HEK293 (cell line): Measurements from ENCODE around the gene VPS13D.

ENCODE experiments used
- CTCF ChIA-PET: fragments of 350-600 bp; formaldehyde crosslinking; extraction: SDS; loops from one replicate; lab custom pipeline; 2021; ENCODE audit warnings: antibody characterized with exemption; lab: Yijun Ruan, JAX
- POLR2A ChIA-PET: fragments of 300-600 bp; formaldehyde crosslinking; extraction: SDS; loops from one replicate; lab custom pipeline; 2020; ENCODE audit warnings: antibody characterized with exemption, inconsistent platforms; lab: Yijun Ruan, JAX
- H3K27ac ChIP-seq: fragments of 200-500 bp; sonication (Bioruptor generic); 2 replicates; pipeline ENCODE4 v1.5.1; 2014; ENCODE audit warnings: low read depth, low read length, control low read depth, inconsistent platforms; ENCODE audit errors: extremely low read depth
- H3K36me3 ChIP-seq, 2 experiments: fragments of 200-500 bp in 1 of 2; sonication (Bioruptor generic) in 1 of 2; 1 replicate in 1 of 2; 2 replicates in 1 of 2; pipeline ENCODE4 v1.5.1; 2014 to 2017; ENCODE audit warnings: inconsistent platforms in 2 of 2, low read length in 2 of 2; ENCODE audit not compliant: control insufficient read depth in 2 of 2, insufficient read depth in 1 of 2
- H3K4me1 ChIP-seq: fragments of 200-500 bp; sonication (Bioruptor generic); 2 replicates; pipeline ENCODE4 v1.5.1; 2014; ENCODE audit warnings: mild to moderate bottlenecking, low read length, inconsistent platforms; ENCODE audit not compliant: control insufficient read depth, insufficient read depth
- H3K4me3 ChIP-seq: 2 replicates; pipeline ENCODE4 v1.5.1; 2011; ENCODE audit warnings: low read depth, mild to moderate bottlenecking, control low read depth, low read length, moderate library complexity
- H3K9me3 ChIP-seq: fragments of 200-500 bp; sonication (Bioruptor generic); 2 replicates; pipeline ENCODE4 v1.5.1; 2014; ENCODE audit warnings: low read depth, low read length, inconsistent platforms; ENCODE audit not compliant: control insufficient read depth, insufficient read depth
- AEBP2 ChIP-seq: fragments of 450-650 bp; formaldehyde crosslinking; IDR thresholded peaks from 2 replicates; pipeline ENCODE4 v1.5.1; 2016; ENCODE audit warnings: missing biosample characterization, missing genetic modification characterization, borderline replicate concordance
- FEZF1 ChIP-seq: fragments of 450-650 bp; formaldehyde crosslinking; IDR thresholded peaks from 2 replicates; pipeline ENCODE4 v1.5.1; 2016; ENCODE audit warnings: missing biosample characterization, missing genetic modification characterization
- HIC1 ChIP-seq: fragments of 450-650 bp; formaldehyde crosslinking; IDR thresholded peaks from 2 replicates; pipeline ENCODE4 v1.5.1; 2016; ENCODE audit warnings: missing biosample characterization, missing genetic modification characterization
- PRDM2 ChIP-seq: fragments of 450-650 bp; formaldehyde crosslinking; IDR thresholded peaks from 2 replicates; pipeline ENCODE4 v1.5.1; 2016; ENCODE audit warnings: missing biosample characterization, missing genetic modification characterization, borderline replicate concordance
- SALL2 ChIP-seq: fragments of 450-650 bp; formaldehyde crosslinking; IDR thresholded peaks from 2 replicates; pipeline ENCODE4 v1.5.0; 2017; ENCODE audit warnings: missing biosample characterization, mild to moderate bottlenecking, missing genetic modification characterization, borderline replicate concordance
- SP7 ChIP-seq: fragments of 450-650 bp; formaldehyde crosslinking; IDR thresholded peaks from 2 replicates; pipeline ENCODE4 v1.5.1; 2016; ENCODE audit warnings: missing biosample characterization, missing genetic modification characterization
- TSHZ1 ChIP-seq: fragments of 450-650 bp; formaldehyde crosslinking; IDR thresholded peaks from 2 replicates; pipeline ENCODE4 v1.5.1; 2016; ENCODE audit warnings: missing biosample characterization, missing genetic modification characterization, borderline replicate concordance
- WT1 ChIP-seq: fragments of 450-650 bp; formaldehyde crosslinking; IDR thresholded peaks from 2 replicates; pipeline ENCODE4 v1.5.1; 2016; ENCODE audit warnings: missing biosample characterization, missing genetic modification characterization
- ZBTB7A ChIP-seq: fragments of 450-650 bp; formaldehyde crosslinking; IDR thresholded peaks from 2 replicates; pipeline ENCODE4 v1.5.1; 2016; ENCODE audit warnings: low read depth, missing biosample characterization, missing genetic modification characterization
- ZFHX2 ChIP-seq: fragments of 450-650 bp; formaldehyde crosslinking; conservative IDR thresholded peaks from 2 replicates; pipeline ENCODE4 v1.5.1; 2016; ENCODE audit warnings: missing biosample characterization, missing genetic modification characterization
- ZFP69B ChIP-seq: fragments of 450-650 bp; formaldehyde crosslinking; IDR thresholded peaks from 2 replicates; pipeline ENCODE4 v1.5.1; 2016; ENCODE audit warnings: missing biosample characterization, missing genetic modification characterization
- ZNF112 ChIP-seq: fragments of 450-650 bp; formaldehyde crosslinking; IDR thresholded peaks from 2 replicates; pipeline ENCODE4 v1.5.0; 2017; ENCODE audit warnings: missing biosample characterization, missing genetic modification characterization
- ZNF16 ChIP-seq: fragments of 450-650 bp; formaldehyde crosslinking; IDR thresholded peaks from 2 replicates; pipeline ENCODE4 v1.5.1; 2016; ENCODE audit warnings: low read depth, missing biosample characterization, missing genetic modification characterization
- ZNF585B ChIP-seq: fragments of 450-650 bp; formaldehyde crosslinking; IDR thresholded peaks from 2 replicates; pipeline ENCODE4 v1.5.1; 2016; ENCODE audit warnings: missing biosample characterization, missing genetic modification characterization
- ZNF629 ChIP-seq: fragments of 450-650 bp; formaldehyde crosslinking; IDR thresholded peaks from 2 replicates; pipeline ENCODE4 v1.5.1; 2017; ENCODE audit warnings: missing biosample characterization, missing genetic modification characterization
- ZNF777 ChIP-seq: fragments of 450-650 bp; formaldehyde crosslinking; IDR thresholded peaks from 2 replicates; pipeline ENCODE4 v1.5.1; 2017; ENCODE audit warnings: missing biosample characterization, missing genetic modification characterization, borderline replicate concordance
- ZNF785 ChIP-seq: fragments of 450-650 bp; formaldehyde crosslinking; IDR thresholded peaks from 2 replicates; pipeline ENCODE4 v1.5.1; 2016; ENCODE audit warnings: missing biosample characterization, missing genetic modification characterization
- ZNF792 ChIP-seq: fragments of 450-650 bp; formaldehyde crosslinking; IDR thresholded peaks from 2 replicates; pipeline ENCODE4 v1.5.1; 2016; ENCODE audit warnings: missing biosample characterization, missing genetic modification characterization
- ZSCAN23 ChIP-seq: fragments of 450-650 bp; formaldehyde crosslinking; IDR thresholded peaks from 2 replicates; pipeline ENCODE4 v1.5.1; 2016; ENCODE audit warnings: missing biosample characterization, missing genetic modification characterization

The VPS13D gene

GRCh38 chr1:12376236-12377045 lies 146.6 kb downstream of the VPS13D start:
- H3K4me3 ChIP-seq: no peak overlapping the region
- no peaks in the 10 kb centered on the region for H3K9me3 ChIP-seq
- no peak overlapping the region for H3K27ac ChIP-seq
- no peaks in the 10 kb centered on the region for H3K4me1 ChIP-seq
- no peak for TF ChIP-seq ZNF112 (tag by site-specific recombination)
- no peak for TF ChIP-seq ZNF16 (tag by site-specific recombination)
- TF ChIP-seq SALL2: no peak
- TF ChIP-seq, all 188 proteins: peak for 0
- ChIA-PET CTCF (no interaction called here), POLR2A (no interaction called here)
- peaks cover 3 to 51% of the 10 kb centered on the region in 2 experiments; a peak in 2 of 3 replicates for H3K36me3 ChIP-seq

- POLR2A ChIA-PET: no interaction called here
- peaks cover 13 to 65% of the 10 kb centered on the region in 2 experiments for H3K36me3 ChIP-seq
- CTCF ChIA-PET: no interaction called here
- no peak overlapping the region for H3K27ac ChIP-seq
- no peaks in the 10 kb centered on the region for H3K9me3 ChIP-seq
- no peak overlapping the region for H3K4me3 ChIP-seq
- H3K4me1 ChIP-seq: no peaks in the 10 kb centered on the region
- TF ChIP-seq ZSCAN23 (tag by site-specific recombination) (no peak), WT1 (tag by site-specific recombination) (no peak), ZNF792 (no peak), ZBTB7A (tag by site-specific recombination) (no peak), TSHZ1 (tag by site-specific recombination) (no peak), ZNF585B (tag by site-specific recombination) (no peak), ZFP69B (tag by site-specific recombination) (no peak), ZNF629 (tag by site-specific recombination) (no peak), ZFHX2 (tag by site-specific recombination) (no peak), ZNF112 (tag by site-specific recombination) (no peak), FEZF1 (no peak), ZNF777 (tag by site-specific recombination) (no peak), HIC1 (no peak), SP7 (tag by site-specific recombination) (no peak), ZNF785 (tag by site-specific recombination) (no peak), PRDM2 (tag by site-specific recombination) (no peak), AEBP2 (tag by site-specific recombination) (no peak)
Measured at GRCh38 chr1:12380326-12381249, 150.8 kb downstream of the VPS13D start.
